Mesenchymal stem cell (in vitro differentiated cells and primary cell): ENCODE measurements around the gene TMPRSS4.
A peak's percentile ranks its signal among the peaks of the same experiment; 100 is the strongest.

ENCODE experiments used
- DNase-seq: peaks from one replicate; pipeline ENCODE4 v3.0.0-alpha.2; 2013
- H2AFZ ChIP-seq: one replicate; pipeline ENCODE4 v1.6.1; 2013; ENCODE audit warnings: low read depth, mild to moderate bottlenecking, control low read depth, inconsistent platforms, low read length, moderate library complexity
- H2AK5ac ChIP-seq: 2 replicates; pipeline ENCODE4 v1.6.1; 2013; ENCODE audit warnings: low read length, moderate library complexity, mild to moderate bottlenecking, inconsistent platforms; ENCODE audit not compliant: severe bottlenecking
- H2BK120ac ChIP-seq: one replicate; pipeline ENCODE4 v1.6.1; 2013; ENCODE audit warnings: low read depth, mild to moderate bottlenecking, inconsistent platforms, low read length, moderate library complexity
- H2BK12ac ChIP-seq, 2 experiments: one replicate each; pipeline ENCODE4 v1.6.1; 2013; ENCODE audit warnings: inconsistent platforms in 2 of 2, low read length in 2 of 2, mild to moderate bottlenecking in 2 of 2, moderate library complexity in 2 of 2, control low read depth in 1 of 2
- H2BK15ac ChIP-seq: one replicate; pipeline ENCODE4 v1.6.1; 2013; ENCODE audit warnings: mild to moderate bottlenecking, low read depth, inconsistent platforms; ENCODE audit not compliant: poor library complexity, severe bottlenecking
- H2BK5ac ChIP-seq: 2 replicates; pipeline ENCODE4 v1.6.1; 2013; ENCODE audit warnings: low read depth, mild to moderate bottlenecking, low read length, control low read depth, inconsistent platforms; ENCODE audit not compliant: poor library complexity, severe bottlenecking
- H3K14ac ChIP-seq, 2 experiments: one replicate each; pipeline ENCODE4 v1.6.1; 2013; ENCODE audit warnings: inconsistent platforms in 2 of 2, low read length in 2 of 2, control low read depth in 1 of 2, mild to moderate bottlenecking in 1 of 2, moderate library complexity in 1 of 2
- H3K18ac ChIP-seq, 2 experiments: one replicate each; pipeline ENCODE4 v1.6.1; 2013; ENCODE audit warnings: inconsistent platforms in 2 of 2, low read length in 2 of 2, control low read depth in 1 of 2, low read depth in 1 of 2, mild to moderate bottlenecking in 1 of 2
- H3K23ac ChIP-seq, 2 experiments: one replicate each; pipeline ENCODE4 v1.6.1; 2013; ENCODE audit warnings: inconsistent platforms in 2 of 2, low read length in 2 of 2, mild to moderate bottlenecking in 2 of 2, moderate library complexity in 2 of 2, control low read depth in 1 of 2
- H3K27ac ChIP-seq: 2 replicates; pipeline ENCODE4 v1.5.1; 2013; ENCODE audit warnings: mild to moderate bottlenecking, moderate library complexity, low read length, control low read depth, inconsistent platforms; ENCODE audit not compliant: poor library complexity, severe bottlenecking
- H3K27me3 ChIP-seq, 2 experiments: 2 replicates each; pipeline versions ENCODE4 v1.6.1 to v1.7.0; 2013; ENCODE audit warnings: low read length in 2 of 2, mild to moderate bottlenecking in 2 of 2, moderate library complexity in 2 of 2, control low read depth in 1 of 2, inconsistent platforms in 1 of 2; ENCODE audit not compliant: control insufficient read depth in 1 of 2, insufficient read depth in 1 of 2
- H3K36me3 ChIP-seq, 2 experiments: 2 replicates each; pipeline versions ENCODE4 v1.6.1 to v1.7.0; 2013; ENCODE audit warnings: low read length in 2 of 2, control low read depth in 1 of 2, inconsistent platforms in 1 of 2, low read depth in 1 of 2, mild to moderate bottlenecking in 1 of 2; ENCODE audit not compliant: insufficient read depth in 2 of 2, control insufficient read depth in 1 of 2
- H3K4ac ChIP-seq, 2 experiments: one replicate each; pipeline ENCODE4 v1.6.1; 2013; ENCODE audit warnings: inconsistent platforms in 2 of 2, low read length in 2 of 2, mild to moderate bottlenecking in 2 of 2, moderate library complexity in 2 of 2, control low read depth in 1 of 2, low read depth in 1 of 2
- H3K4me1 ChIP-seq: 2 replicates; pipeline ENCODE4 v1.6.1; 2013; ENCODE audit warnings: low read depth, low read length, control low read depth; ENCODE audit not compliant: control insufficient read depth, insufficient read depth
- H3K4me2 ChIP-seq: 2 replicates; pipeline ENCODE4 v1.6.1; 2013; ENCODE audit warnings: low read length, mild to moderate bottlenecking, inconsistent platforms; ENCODE audit not compliant: poor library complexity, severe bottlenecking
- H3K4me3 ChIP-seq, 2 experiments: 2 replicates each; pipeline versions ENCODE4 v1.5.1 to v1.7.0; 2013; ENCODE audit warnings: low read length in 2 of 2, mild to moderate bottlenecking in 2 of 2, control low read depth in 1 of 2, low read depth in 1 of 2; ENCODE audit not compliant: insufficient read depth in 1 of 2
- H3K79me1 ChIP-seq: replicated peaks from 2 replicates; pipeline ENCODE4 v1.6.1; 2013; ENCODE audit warnings: mild to moderate bottlenecking, control low read depth, low read length, inconsistent platforms; ENCODE audit not compliant: poor library complexity, severe bottlenecking
- H3K9ac ChIP-seq: 2 replicates; pipeline ENCODE4 v1.7.0; 2013; ENCODE audit warnings: mild to moderate bottlenecking, low read length, moderate library complexity
- H3K9me3 ChIP-seq: 2 replicates; pipeline ENCODE4 v1.7.0; 2013; ENCODE audit warnings: mild to moderate bottlenecking, low read length; ENCODE audit not compliant: control insufficient read depth
- H4K8ac ChIP-seq: one replicate; pipeline ENCODE4 v1.6.1; 2013; ENCODE audit warnings: inconsistent platforms, mild to moderate bottlenecking, low read length, moderate library complexity
- H4K91ac ChIP-seq: one replicate; pipeline ENCODE4 v1.6.1; 2013; ENCODE audit warnings: mild to moderate bottlenecking, low read length, inconsistent platforms
- WGBS: methylation state at CpG from one replicate; pipeline ENCODE4 v1.1.7; 2013; ENCODE audit warnings: mixed read lengths; 5-methylcytosine and 5-hydroxymethylcytosine counted together

Gene TMPRSS4

DNA sequence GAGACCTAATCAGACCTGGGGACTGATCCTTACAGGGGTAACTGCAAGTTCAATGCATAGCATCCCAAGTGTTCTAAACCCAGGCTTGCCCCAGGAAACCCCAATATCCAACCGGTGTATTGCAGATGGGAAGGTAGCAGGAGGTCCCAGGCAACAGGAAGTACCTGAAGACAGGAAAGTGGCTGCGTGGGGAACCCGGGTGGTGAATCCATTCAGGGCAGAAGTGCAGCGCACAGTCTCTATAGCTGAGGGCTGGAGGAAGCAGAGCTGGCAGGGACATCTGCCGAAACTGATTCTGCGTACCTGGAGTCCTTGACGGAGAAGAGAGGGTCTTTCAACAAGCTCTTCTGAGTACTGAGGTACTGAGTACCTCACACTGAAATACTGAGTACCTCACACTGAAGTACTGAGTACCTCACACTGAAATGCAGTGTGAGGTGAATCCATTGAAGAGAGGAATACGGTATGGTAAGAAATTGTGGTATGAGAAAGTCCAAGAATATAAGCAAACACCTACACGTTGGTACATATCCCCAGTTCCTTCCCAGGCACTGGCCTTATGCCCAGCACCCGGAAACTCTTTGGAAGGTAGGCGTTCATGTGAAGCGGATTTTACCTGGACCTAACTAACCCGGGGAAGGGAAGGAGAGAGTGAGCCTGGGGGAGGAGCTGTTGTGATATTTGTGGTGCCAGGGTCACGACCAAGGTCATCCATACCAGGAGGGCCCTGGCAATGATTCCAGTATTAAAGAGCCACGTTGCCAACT, 55.7 kb downstream of the TMPRSS4 start:
- Histone ChIP-seq H3K27me3 (peaks cover 59 to 71% of the 10 kb centered on the region in 2 experiments), H3K4me3 (no peak overlapping the region), H3K4me1 (no peaks in the 10 kb centered on the region), H3K14ac (no peak overlapping the region), H4K8ac (no peak overlapping the region), H3K4me2 (no peak overlapping the region), H3K36me3 (no peaks in the 10 kb centered on the region), H4K91ac (no peak overlapping the region), H3K27ac (no peak overlapping the region), H3K9me3 (no peaks in the 10 kb centered on the region), H3K79me1 (no peaks in the 10 kb centered on the region), H2BK120ac (no peak overlapping the region), H2BK12ac (no peak overlapping the region), H3K18ac (no peak overlapping the region), H2AK5ac (no peak overlapping the region), H2BK5ac (no peak overlapping the region), H2AFZ (no peak overlapping the region), H3K9ac (no peak overlapping the region), H3K4ac (no peak overlapping the region), H2BK15ac (no peak overlapping the region), H3K23ac (peak overlapping the region in 1 of 2 experiments; percentile 9)
- DNase-seq = no peak
- 85% methylated on average over 13 of the region's 15 CpGs for WGBS

GRCh38 chr11:118133816-118134215, 56.9 kb downstream of the TMPRSS4 start:
- Histone ChIP-seq H4K8ac (no peak overlapping the region), H3K9me3 (no peaks in the 10 kb centered on the region), H2BK120ac (no peak overlapping the region), H3K9ac (no peak overlapping the region), H3K4ac (no peak overlapping the region), H3K4me2 (no peak overlapping the region), H3K27ac (no peak overlapping the region), H3K4me3 (no peak overlapping the region), H3K14ac (no peak overlapping the region), H2BK15ac (no peak overlapping the region), H2AK5ac (no peak overlapping the region), H3K18ac (no peak overlapping the region), H3K27me3 (peaks cover 65 to 74% of the 10 kb centered on the region in 2 experiments), H2BK12ac (no peak overlapping the region), H3K36me3 (no peaks in the 10 kb centered on the region), H2BK5ac (no peak overlapping the region), H2AFZ (no peak overlapping the region), H3K79me1 (no peaks in the 10 kb centered on the region), H3K23ac (no peak overlapping the region), H4K91ac (no peak overlapping the region), H3K4me1 (no peaks in the 10 kb centered on the region)
- DNase-seq = no peak
- WGBS = 83% methylated on average over 10 of the region's 10 CpGs

- H2BK12ac ChIP-seq = no peak overlapping the region
- H3K14ac ChIP-seq = no peak overlapping the region
- no peaks in the 10 kb centered on the region for H3K9me3 ChIP-seq
- H4K91ac ChIP-seq = no peak overlapping the region
- no peaks in the 10 kb centered on the region for H3K36me3 ChIP-seq
- no peak overlapping the region for H3K4me2 ChIP-seq
- H3K18ac ChIP-seq = no peak overlapping the region
- H2BK15ac ChIP-seq = no peak overlapping the region
- no peak overlapping the region for H4K8ac ChIP-seq
- H3K9ac ChIP-seq = no peak overlapping the region
- H3K79me1 ChIP-seq = no peaks in the 10 kb centered on the region
- no peak for DNase-seq
- WGBS = 87% methylated on average over 3 of the region's 7 CpGs
- no peak overlapping the region for H3K4me3 ChIP-seq
- H3K23ac ChIP-seq = no peak overlapping the region
- H2BK5ac ChIP-seq = no peak overlapping the region
- no peak overlapping the region for H2AFZ ChIP-seq
- no peak overlapping the region for H3K4ac ChIP-seq
- no peak overlapping the region for H2AK5ac ChIP-seq
- no peak overlapping the region for H3K27ac ChIP-seq
- no peaks in the 10 kb centered on the region for H3K4me1 ChIP-seq
- H2BK120ac ChIP-seq = no peak overlapping the region
- H3K27me3 ChIP-seq = peaks cover 74 to 76% of the 10 kb centered on the region in 2 experiments
Observed at GRCh38 chr11:118135051-118135795, 58.3 kb downstream of the TMPRSS4 start.

- no peak overlapping the region for H3K27ac ChIP-seq
- no peak overlapping the region for H3K4me2 ChIP-seq
- no peak overlapping the region for H3K18ac ChIP-seq
- no peak overlapping the region for H3K4me3 ChIP-seq
- H3K9me3 ChIP-seq = no peaks in the 10 kb centered on the region
- no peak overlapping the region for H3K9ac ChIP-seq
- peaks cover 78 to 80% of the 10 kb centered on the region in 2 experiments for H3K27me3 ChIP-seq
- H3K79me1 ChIP-seq = no peaks in the 10 kb centered on the region
- H2AFZ ChIP-seq = no peak overlapping the region
- H4K8ac ChIP-seq = no peak overlapping the region
- H2BK5ac ChIP-seq = no peak overlapping the region
- no peak for DNase-seq
- WGBS = 77% methylated on average over 4 of the region's 5 CpGs
- H2AK5ac ChIP-seq = no peak overlapping the region
- H3K36me3 ChIP-seq = no peaks in the 10 kb centered on the region
- H2BK15ac ChIP-seq = no peak overlapping the region
- H3K4ac ChIP-seq = no peak overlapping the region
- H3K23ac ChIP-seq = no peak overlapping the region
- H2BK12ac ChIP-seq = no peak overlapping the region
- no peak overlapping the region for H3K14ac ChIP-seq
- H4K91ac ChIP-seq = no peak overlapping the region
- H3K4me1 ChIP-seq = no peaks in the 10 kb centered on the region
- H2BK120ac ChIP-seq = no peak overlapping the region
Observed at GRCh38 chr11:118135796-118136165, 58.9 kb downstream of the TMPRSS4 start.
